Breast epithelium (tissue), 3 donors: ENCODE results near the gene FAAP100.

Experiments used
- POLR2A ChIP-seq: fragments of 450-650 bp; IDR thresholded peaks from one replicate; pipeline ENCODE4 v1.6.1; 2016; ENCODE audit warnings: antibody characterized with exemption, mild to moderate bottlenecking, moderate library complexity
- POLR2AphosphoS5 ChIP-seq, 3 donors: sonication (generic); formaldehyde crosslinking; IDR thresholded peaks; one replicate each; pipeline ENCODE4 v1.6.1; 2017; ENCODE audit warnings: antibody characterized with exemption in 3 of 3
- TF ChIP-seq, protein P1 (sequence below), 3 donors: fragments of 450-650 bp; IDR thresholded peaks; one replicate each; pipeline ENCODE4 v1.5.1; 2016 to 2017; ENCODE audit warnings: antibody characterized with exemption in 3 of 3, mild to moderate bottlenecking in 3 of 3, moderate library complexity in 3 of 3

DNA sequence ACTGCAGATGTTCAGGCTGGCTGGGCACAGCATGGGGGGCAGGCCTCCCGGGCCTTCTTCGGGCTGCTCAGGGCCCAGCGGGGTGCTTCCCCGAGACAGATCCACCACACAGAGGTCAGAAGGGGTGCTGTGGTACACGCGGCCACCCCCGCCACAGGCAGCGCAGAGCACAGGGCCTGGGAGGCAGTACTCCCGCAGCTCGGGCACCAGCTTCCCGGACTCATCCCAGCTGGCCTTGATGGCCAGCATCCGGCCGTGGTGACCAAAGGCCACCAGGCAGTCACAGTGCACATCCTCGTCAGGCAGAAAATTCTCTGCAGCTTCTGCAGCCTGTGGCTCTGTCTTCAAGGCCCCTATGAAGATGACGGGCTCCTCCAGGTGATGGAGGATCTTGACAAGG lies 1.9 kb downstream of the FAAP100 start:
- TF ChIP-seq, protein P1, sequence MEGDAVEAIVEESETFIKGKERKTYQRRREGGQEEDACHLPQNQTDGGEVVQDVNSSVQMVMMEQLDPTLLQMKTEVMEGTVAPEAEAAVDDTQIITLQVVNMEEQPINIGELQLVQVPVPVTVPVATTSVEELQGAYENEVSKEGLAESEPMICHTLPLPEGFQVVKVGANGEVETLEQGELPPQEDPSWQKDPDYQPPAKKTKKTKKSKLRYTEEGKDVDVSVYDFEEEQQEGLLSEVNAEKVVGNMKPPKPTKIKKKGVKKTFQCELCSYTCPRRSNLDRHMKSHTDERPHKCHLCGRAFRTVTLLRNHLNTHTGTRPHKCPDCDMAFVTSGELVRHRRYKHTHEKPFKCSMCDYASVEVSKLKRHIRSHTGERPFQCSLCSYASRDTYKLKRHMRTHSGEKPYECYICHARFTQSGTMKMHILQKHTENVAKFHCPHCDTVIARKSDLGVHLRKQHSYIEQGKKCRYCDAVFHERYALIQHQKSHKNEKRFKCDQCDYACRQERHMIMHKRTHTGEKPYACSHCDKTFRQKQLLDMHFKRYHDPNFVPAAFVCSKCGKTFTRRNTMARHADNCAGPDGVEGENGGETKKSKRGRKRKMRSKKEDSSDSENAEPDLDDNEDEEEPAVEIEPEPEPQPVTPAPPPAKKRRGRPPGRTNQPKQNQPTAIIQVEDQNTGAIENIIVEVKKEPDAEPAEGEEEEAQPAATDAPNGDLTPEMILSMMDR (IDR thresholded peaks at IDR 0.05) = no peak
- TF ChIP-seq POLR2A (no peak), POLR2AphosphoS5 (IDR thresholded peaks at IDR 0.05) (no peak)
